ENCODE measurements around the gene GLIS2.

GLIS2 gene

GRCh38 chr16:4315186-4316107 is at the start of gene GLIS2:
Gene GLIS2, plus strand, starts transcription at chr16:4316067. Its CDS starts 16,214 bp downstream, at chr16:4332281.
- peak; percentile 21 for DNase-seq

- DNase-seq = no peak
Observed at GRCh38 chr16:4266372-4266771, 49.5 kb upstream of the GLIS2 start.

GRCh38 chr16:4270091-4270490 is 45.8 kb upstream of the GLIS2 start:
- no peak for DNase-seq

- no peak for DNase-seq
Observed at GRCh38 chr16:4270595-4270994, 45.3 kb upstream of the GLIS2 start.

- DNase-seq = peak; percentile 80
Observed at GRCh38 chr16:4271176-4272113, 44.4 kb upstream of the GLIS2 start.

- no peak for DNase-seq
Observed at GRCh38 chr16:4272114-4272956, 43.5 kb upstream of the GLIS2 start.

GRCh38 chr16:4273858-4274311 is 42.0 kb upstream of the GLIS2 start:
- no peak for DNase-seq

- DNase-seq = no peak
Observed at GRCh38 chr16:4275861-4276260, 40.0 kb upstream of the GLIS2 start.

GRCh38 chr16:4277987-4278513 is 37.8 kb upstream of the GLIS2 start:
- no peak for DNase-seq

GRCh38 chr16:4280625-4281024 is 35.2 kb upstream of the GLIS2 start:
- DNase-seq = no peak

GRCh38 chr16:4283441-4283840 is 32.4 kb upstream of the GLIS2 start:
- no peak for DNase-seq

GRCh38 chr16:4283939-4284338 is 31.9 kb upstream of the GLIS2 start:
- DNase-seq = no peak

- peak; percentile 50 for DNase-seq
Observed at GRCh38 chr16:4285167-4285566, 30.7 kb upstream of the GLIS2 start.

GRCh38 chr16:4288148-4288921 is 27.5 kb upstream of the GLIS2 start:
- peak; percentile 62 for DNase-seq

GRCh38 chr16:4290236-4290830 is 25.5 kb upstream of the GLIS2 start:
- DNase-seq = no peak

- DNase-seq = no peak
Observed at GRCh38 chr16:4291699-4292098, 24.2 kb upstream of the GLIS2 start.

- no peak for DNase-seq
Observed at GRCh38 chr16:4293181-4293716, 22.6 kb upstream of the GLIS2 start.

- peak; percentile 54 for DNase-seq
Observed at GRCh38 chr16:4293822-4294457, 21.9 kb upstream of the GLIS2 start.

GRCh38 chr16:4295581-4295980 is 20.3 kb upstream of the GLIS2 start:
- no peak for DNase-seq

GRCh38 chr16:4297480-4297879 is 18.4 kb upstream of the GLIS2 start:
- no peak for DNase-seq

Measured in SHP77 treated with DMSO at 0.1 percent for 48 hours (cell line).